Spleen (tissue), 11 donors: ENCODE measurements around the gene TAB3. TPM values are rescaled to one million over a fixed set of nuclear protein-coding genes. Genes with fewer than 3 reads are reported as not detected.

Experiments used
- DNase-seq: peaks from one replicate; pipeline ENCODE4 v3.0.0-alpha.2; 2020
- H3K27ac ChIP-seq, 8 donors: fragments of 200-600 bp; sonication (generic) in 7 of 8; 1 replicate in 4 of 8; 2 replicates in 4 of 8; pipeline versions ENCODE4 v1.5.0 to v1.8.0; 2016 to 2021; ENCODE audit warnings: inconsistent platforms in 4 of 8, mild to moderate bottlenecking in 4 of 8, moderate library complexity in 1 of 8
- H3K27me3 ChIP-seq, 7 donors: fragments of 200-600 bp; sonication (generic) in 6 of 7; replicated peaks in 1 of 7; 1 replicate in 4 of 7; 2 replicates in 3 of 7; pipeline versions ENCODE4 v1.5.0 to v1.8.0; 2016 to 2021; ENCODE audit warnings: inconsistent platforms in 3 of 7, mild to moderate bottlenecking in 1 of 7
- H3K36me3 ChIP-seq, 6 donors: fragments of 200-600 bp; sonication (generic) in 5 of 6; 1 replicate in 4 of 6; 2 replicates in 2 of 6; pipeline versions ENCODE4 v1.5.0 to v1.8.0; 2016 to 2021; ENCODE audit warnings: inconsistent platforms in 2 of 6
- H3K4me1 ChIP-seq, 6 donors: fragments of 200-600 bp; sonication (generic) in 5 of 6; 1 replicate in 3 of 6; 2 replicates in 3 of 6; pipeline versions ENCODE4 v1.5.0 to v1.8.0; 2016 to 2021; ENCODE audit warnings: inconsistent platforms in 3 of 6
- H3K4me3 ChIP-seq, 8 donors: fragments of 200-600 bp; sonication (generic) in 7 of 8; 1 replicate in 4 of 8; 2 replicates in 4 of 8; pipeline versions ENCODE4 v1.5.0 to v1.8.0; 2016 to 2021; ENCODE audit warnings: inconsistent platforms in 4 of 8, mild to moderate bottlenecking in 4 of 8, moderate library complexity in 2 of 8
- H3K9me3 ChIP-seq, 8 donors: fragments of 200-600 bp; sonication (generic) in 7 of 8; 1 replicate in 4 of 8; 2 replicates in 4 of 8; pipeline versions ENCODE4 v1.5.0 to v1.8.0; 2016 to 2021; ENCODE audit warnings: inconsistent platforms in 4 of 8
- POLR2A ChIP-seq, 3 donors: fragments of 450-650 bp; IDR thresholded peaks; one replicate each; pipeline ENCODE4 v1.5.1; 2017; ENCODE audit warnings: antibody characterized with exemption in 3 of 3, mild to moderate bottlenecking in 1 of 3
- POLR2AphosphoS5 ChIP-seq, 3 donors: sonication (generic); formaldehyde crosslinking; IDR thresholded peaks; one replicate each; pipeline ENCODE4 v1.5.1; 2017; ENCODE audit warnings: antibody characterized with exemption in 3 of 3
- WGBS, 5 donors: extraction: QIAGEN DNeasy Blood & Tissue Kit in 3 of 5; methylation state at CpG; one replicate each; pipeline versions ENCODE4 v1.1.5 to v1.1.7; 2013 to 2018; 5-methylcytosine and 5-hydroxymethylcytosine counted together
- intact Hi-C: fragments of 100-400 bp; cut with DNase I; formaldehyde crosslinking; loops from one replicate; pipeline ENCODE4 v1.15.0; 2023; ENCODE audit warnings: low total_unique reads
- polyA plus RNA-seq, 3 donors: library from polyadenylated mRNA; stranded (reverse); fragments of 200-250 nt; gene quantifications; one replicate each; pipeline ENCODE4 v1.2.1, GENCODE V29; 2013
- total RNA-seq, 7 donors: library from RNA; depleted of rRNA in 3 of 7; stranded (reverse); fragments of >200 nt in 3 of 7; fragmentation: NEBNext Ultra II Directional in 4 of 7; extraction: Animal tissue kit (Norgen Biotek cat#: 25700) in 4 of 7; gene quantifications; one replicate each; pipeline versions ENCODE4 v1.1.0 to v1.2.1, GENCODE V29; 2016 to 2021
- TF ChIP-seq, protein P1 (sequence below), 11 experiments: fragments of 200-600 bp in 7 of 11; fragments of 450-650 bp in 4 of 11; sonication (generic) in 4 of 11; IDR thresholded peaks in 8 of 11; conservative IDR thresholded peaks in 3 of 11; 1 replicate in 7 of 11; 2 replicates in 4 of 11; pipeline versions ENCODE4 v1.4.0 to v1.8.0; 2016 to 2021; ENCODE audit warnings: antibody characterized with exemption in 11 of 11, inconsistent platforms in 4 of 11, mild to moderate bottlenecking in 1 of 11
- donor health status: healthy with polysubstance abuse.
- donor health status: DM: no; HTN: no; CAD: no; lungs with moderate emphysema.
- donor health status: DM: no; HTN: no; CAD: no.
- donor health status: Bipolar disorder and iron deficiency.
- donor health status: healthy.
- donor health status: DM: no; HTN: no; CAD: no.
- donor health status: DM: yes; HTN: yes; CAD: no.

The TAB3 gene
- total and polyA plus RNA-seq, 10 donors: 5.5 to 52.5 (median 19.3) TPM

DNA sequence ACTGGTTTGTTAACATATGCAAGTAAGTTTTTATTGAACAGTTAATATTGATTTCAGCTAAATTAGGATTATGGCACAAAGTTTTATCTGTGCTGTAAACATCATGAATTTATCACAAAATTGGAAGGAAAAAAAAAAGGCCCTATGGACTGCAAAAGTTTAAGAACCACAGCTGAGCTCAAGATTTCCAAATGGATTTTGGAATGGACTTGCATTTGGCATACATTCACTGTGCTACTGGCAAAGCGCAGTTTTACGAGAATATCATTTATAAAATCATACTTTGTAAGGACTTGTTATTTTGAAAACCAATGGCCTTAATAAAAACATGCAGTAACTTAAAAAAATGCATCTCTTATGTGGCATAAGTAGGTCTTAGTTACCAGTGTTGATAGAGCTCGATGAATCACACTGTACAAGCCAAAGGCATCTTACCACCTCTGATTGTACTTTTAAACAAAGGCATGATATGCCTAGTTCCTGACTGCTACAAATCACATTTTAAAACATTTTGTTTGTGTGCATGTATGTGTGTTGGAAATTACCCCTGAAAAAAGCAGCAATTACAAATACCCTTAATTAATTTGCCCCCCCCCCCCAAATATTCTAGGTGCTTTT lies 58.6 kb downstream of the TAB3 start:
- Histone ChIP-seq H3K27me3 (no peaks in the 10 kb centered on the region), H3K27ac (no peak overlapping the region), H3K4me3 (no peak overlapping the region), H3K4me1 (no peaks in the 10 kb centered on the region), H3K9me3 (no peaks in the 10 kb centered on the region), H3K36me3 (peaks cover 0 to 52% (median 0%) of the 10 kb centered on the region in 6 donors)
- TF ChIP-seq, protein P1, sequence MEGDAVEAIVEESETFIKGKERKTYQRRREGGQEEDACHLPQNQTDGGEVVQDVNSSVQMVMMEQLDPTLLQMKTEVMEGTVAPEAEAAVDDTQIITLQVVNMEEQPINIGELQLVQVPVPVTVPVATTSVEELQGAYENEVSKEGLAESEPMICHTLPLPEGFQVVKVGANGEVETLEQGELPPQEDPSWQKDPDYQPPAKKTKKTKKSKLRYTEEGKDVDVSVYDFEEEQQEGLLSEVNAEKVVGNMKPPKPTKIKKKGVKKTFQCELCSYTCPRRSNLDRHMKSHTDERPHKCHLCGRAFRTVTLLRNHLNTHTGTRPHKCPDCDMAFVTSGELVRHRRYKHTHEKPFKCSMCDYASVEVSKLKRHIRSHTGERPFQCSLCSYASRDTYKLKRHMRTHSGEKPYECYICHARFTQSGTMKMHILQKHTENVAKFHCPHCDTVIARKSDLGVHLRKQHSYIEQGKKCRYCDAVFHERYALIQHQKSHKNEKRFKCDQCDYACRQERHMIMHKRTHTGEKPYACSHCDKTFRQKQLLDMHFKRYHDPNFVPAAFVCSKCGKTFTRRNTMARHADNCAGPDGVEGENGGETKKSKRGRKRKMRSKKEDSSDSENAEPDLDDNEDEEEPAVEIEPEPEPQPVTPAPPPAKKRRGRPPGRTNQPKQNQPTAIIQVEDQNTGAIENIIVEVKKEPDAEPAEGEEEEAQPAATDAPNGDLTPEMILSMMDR (IDR thresholded peaks at IDR 0.05 in 8 of 11, conservative IDR thresholded peaks at IDR 0.05 in 3 of 11): no peak
- TF ChIP-seq POLR2AphosphoS5 (IDR thresholded peaks at IDR 0.05) (no peak), POLR2A (IDR thresholded peaks at IDR 0.05) (no peak)
- intact Hi-C loops: no loop called here
- 85 to 100% (median 92%) methylated on average over 3 of the region's 3 CpGs for WGBS, 5 donors
- DNase-seq: no peak

DNA sequence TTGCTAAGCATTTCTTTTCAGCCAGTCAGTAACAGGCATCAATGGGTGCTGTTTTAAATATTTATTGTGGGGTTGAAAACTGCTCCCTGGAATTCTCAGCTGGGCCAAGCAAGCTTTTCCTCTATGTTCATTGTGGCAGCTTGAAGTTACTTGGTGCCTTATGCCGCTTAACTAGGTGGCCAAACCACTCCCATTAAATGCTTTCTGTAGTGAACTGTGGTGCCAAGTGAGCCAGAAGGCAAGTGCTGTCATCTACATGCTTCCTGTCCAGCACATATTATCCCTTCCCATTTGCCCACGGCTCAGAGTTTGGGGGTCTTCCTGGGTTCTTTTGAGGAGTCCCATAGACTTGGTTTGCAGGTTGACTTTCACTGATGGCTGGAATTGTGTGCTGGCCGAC lies 64.8 kb downstream of the TAB3 start:
- no peaks in the 10 kb centered on the region for H3K4me1 ChIP-seq
- TF ChIP-seq POLR2AphosphoS5 (IDR thresholded peaks at IDR 0.05): no peak
- TF ChIP-seq, protein P1 (IDR thresholded peaks at IDR 0.05 in 8 of 11, conservative IDR thresholded peaks at IDR 0.05 in 3 of 11): no peak
- no peak for TF ChIP-seq POLR2A (IDR thresholded peaks at IDR 0.05)
- H3K9me3 ChIP-seq: no peaks in the 10 kb centered on the region
- DNase-seq: no peak
- no peaks in the 10 kb centered on the region for H3K36me3 ChIP-seq
- no peak overlapping the region for H3K27ac ChIP-seq
- 60 to 94% (median 71%) methylated on average over 2 to 3 of the region's 3 CpGs for WGBS, 5 donors
- H3K27me3 ChIP-seq: no peaks in the 10 kb centered on the region
- H3K4me3 ChIP-seq: no peak overlapping the region
- intact Hi-C loops: no loop called here

DNA sequence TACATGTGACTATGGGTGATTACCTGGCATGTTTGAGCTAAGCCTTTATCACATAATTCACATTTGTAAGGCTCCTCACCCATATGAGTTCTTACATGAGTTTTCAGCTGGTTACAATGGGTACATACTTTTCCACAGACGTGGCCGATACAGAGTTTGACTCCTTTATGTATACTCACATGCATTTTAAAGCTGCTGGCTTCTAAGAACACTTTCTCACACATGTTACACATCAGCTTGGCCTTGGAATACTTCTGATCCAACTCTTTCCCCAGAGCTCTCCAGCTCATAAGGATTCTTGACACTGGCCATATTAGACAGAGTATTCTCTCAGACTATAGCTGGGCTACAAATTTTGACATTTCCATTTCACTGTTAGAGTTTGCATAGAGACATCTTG lies 66.3 kb downstream of the TAB3 start:
- Histone ChIP-seq H3K9me3 (no peaks in the 10 kb centered on the region), H3K4me1 (no peaks in the 10 kb centered on the region), H3K4me3 (no peak overlapping the region), H3K36me3 (no peaks in the 10 kb centered on the region), H3K27me3 (no peaks in the 10 kb centered on the region), H3K27ac (no peak overlapping the region)
- no peak for DNase-seq
- TF ChIP-seq POLR2A (IDR thresholded peaks at IDR 0.05) (no peak), POLR2AphosphoS5 (IDR thresholded peaks at IDR 0.05) (no peak)
- TF ChIP-seq, protein P1 (IDR thresholded peaks at IDR 0.05 in 8 of 11, conservative IDR thresholded peaks at IDR 0.05 in 3 of 11): no peak
- WGBS, 5 donors: 69 to 100% (median 90%) methylated on average over 2 of the region's 2 CpGs
- intact Hi-C loops: no loop called here

DNA sequence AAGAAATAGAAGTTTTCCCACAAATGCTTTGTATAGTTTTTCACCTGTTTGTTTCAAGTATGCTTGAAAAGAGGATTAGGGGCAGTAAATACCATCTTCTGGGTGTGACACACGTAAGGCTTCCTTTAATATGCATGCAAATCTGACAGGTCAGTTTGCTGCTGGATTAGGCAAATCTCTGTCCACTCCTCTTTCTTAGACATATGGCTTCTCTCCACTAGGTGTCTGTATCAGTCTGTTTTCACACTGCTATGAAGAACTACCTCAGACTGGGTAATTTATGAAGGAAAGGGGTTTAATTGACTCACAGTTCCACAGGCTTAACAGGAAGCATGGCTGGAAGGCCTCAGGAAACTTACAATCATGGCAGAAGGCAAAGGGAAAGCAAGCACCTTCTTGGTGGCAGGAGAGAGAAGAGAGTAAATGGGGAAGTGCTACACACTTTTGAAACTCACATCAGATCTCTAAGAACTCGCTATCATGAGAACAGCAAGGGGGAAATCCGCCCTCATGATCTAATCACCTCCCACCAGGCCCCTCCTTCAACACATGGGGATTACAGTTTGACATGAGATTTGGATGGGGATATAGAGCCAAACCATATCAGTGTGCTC lies 66.9 kb downstream of the TAB3 start:
- 30 to 50% (median 43%) methylated on average over 3 of the region's 3 CpGs for WGBS, 5 donors
- TF ChIP-seq POLR2AphosphoS5 (IDR thresholded peaks at IDR 0.05): no peak
- TF ChIP-seq, protein P1 (IDR thresholded peaks at IDR 0.05 in 8 of 11, conservative IDR thresholded peaks at IDR 0.05 in 3 of 11): no peak
- TF ChIP-seq POLR2A (IDR thresholded peaks at IDR 0.05): no peak
- Histone ChIP-seq H3K4me1 (no peaks in the 10 kb centered on the region), H3K27me3 (no peaks in the 10 kb centered on the region), H3K27ac (no peak overlapping the region), H3K9me3 (no peaks in the 10 kb centered on the region), H3K4me3 (no peak overlapping the region), H3K36me3 (no peaks in the 10 kb centered on the region)
- intact Hi-C loops: no loop called here
- DNase-seq: no peak
